DND-41 (cell line): ENCODE measurements around the gene SCAPER.

Experiments used
- ATAC-seq: fragments of 200-7000 bp; cut with Tn5 transposase; 3 replicates; pipeline ENCODE4 v1.9.1; 2021; ENCODE audit warnings: low read depth; ENCODE audit not compliant: insufficient read depth
- DNase-seq: peaks from one replicate; pipeline ENCODE4 v3.0.0-alpha.2; 2020
- H2AFZ ChIP-seq: 2 replicates; pipeline ENCODE4 v1.6.0; 2012; ENCODE audit warnings: low read depth, low read length
- H3K27ac ChIP-seq: 2 replicates; pipeline ENCODE4 v1.5.1; 2012; ENCODE audit warnings: low read length, inconsistent platforms
- H3K27me3 ChIP-seq: fragments of 200-600 bp; sonication (generic); 2 replicates; pipeline ENCODE4 v1.6.0; 2012; ENCODE audit warnings: low read length, mild to moderate bottlenecking, inconsistent platforms; ENCODE audit not compliant: insufficient read depth, poor library complexity
- H3K36me3 ChIP-seq: 2 replicates; pipeline ENCODE4 v1.5.1; 2012; ENCODE audit warnings: low read length, inconsistent platforms; ENCODE audit not compliant: insufficient read depth
- H3K4me1 ChIP-seq: 2 replicates; pipeline ENCODE4 v1.5.1; 2012; ENCODE audit warnings: mild to moderate bottlenecking, low read length; ENCODE audit not compliant: insufficient read depth
- H3K4me2 ChIP-seq: 2 replicates; pipeline ENCODE4 v1.6.0; 2012; ENCODE audit warnings: mild to moderate bottlenecking, moderate library complexity, low read length, inconsistent platforms; ENCODE audit not compliant: insufficient read depth
- H3K4me3 ChIP-seq, 2 experiments: fragments of 200-600 bp in 1 of 2; shearing (Covaris generic) in 1 of 2; 2 replicates each; pipeline ENCODE4 v1.5.1; 2012 to 2016; ENCODE audit warnings: inconsistent platforms in 2 of 2, low read length in 2 of 2, mild to moderate bottlenecking in 2 of 2, low read depth in 1 of 2, moderate library complexity in 1 of 2
- H3K79me2 ChIP-seq: 2 replicates; pipeline ENCODE4 v1.6.0; 2012; ENCODE audit warnings: low read length, inconsistent platforms; ENCODE audit not compliant: insufficient read depth
- H3K9ac ChIP-seq: 2 replicates; pipeline ENCODE4 v1.6.0; 2012; ENCODE audit warnings: low read depth, mild to moderate bottlenecking, inconsistent platforms, low read length, moderate library complexity
- H3K9me3 ChIP-seq: 2 replicates; pipeline ENCODE4 v1.5.1; 2012; ENCODE audit warnings: low read length, moderate library complexity, mild to moderate bottlenecking, inconsistent platforms; ENCODE audit not compliant: insufficient read depth, severe bottlenecking
- H4K20me1 ChIP-seq: 2 replicates; pipeline ENCODE4 v1.6.0; 2012; ENCODE audit warnings: low read length; ENCODE audit not compliant: insufficient read depth
- CTCF ChIP-seq: IDR thresholded peaks from 2 replicates; pipeline ENCODE4 v1.5.1; 2012; ENCODE audit warnings: borderline replicate concordance, low read length, moderate library complexity, mild to moderate bottlenecking; ENCODE audit not compliant: poor library complexity, severe bottlenecking; ENCODE audit errors: extremely low read depth
- EZH2 ChIP-seq: IDR thresholded peaks from 3 replicates; pipeline ENCODE4 v1.6.1; 2012; ENCODE audit warnings: borderline replicate concordance, low read depth, mild to moderate bottlenecking, moderate library complexity, low read length, inconsistent platforms; ENCODE audit not compliant: severe bottlenecking

The SCAPER gene

GRCh38 chr15:76382987-76383728 lies 522.0 kb downstream of the SCAPER start:
- H3K27me3 ChIP-seq = no peaks in the 10 kb centered on the region
- no peak overlapping the region for H2AFZ ChIP-seq
- DNase-seq = no peak
- H3K4me2 ChIP-seq = no peak overlapping the region
- no peaks in the 10 kb centered on the region for H4K20me1 ChIP-seq
- TF ChIP-seq CTCF (no peak), EZH2 (no peak)
- H3K36me3 ChIP-seq = 0 out of 2 replicates have a peak, but pooled peaks cover 4% of the 10 kb centered on the region
- H3K4me3 ChIP-seq = no peak overlapping the region
- ATAC-seq = no peak
- H3K27ac ChIP-seq = no peak overlapping the region
- H3K9ac ChIP-seq = no peak overlapping the region
- no peaks in the 10 kb centered on the region for H3K79me2 ChIP-seq
- H3K9me3 ChIP-seq = no peaks in the 10 kb centered on the region
- no peaks in the 10 kb centered on the region for H3K4me1 ChIP-seq

- Histone ChIP-seq H3K9me3 (no peaks in the 10 kb centered on the region), H3K4me2 (no peak overlapping the region), H4K20me1 (no peaks in the 10 kb centered on the region), H3K36me3 (0 out of 2 replicates have a peak, but pooled peaks cover 4% of the 10 kb centered on the region), H3K4me1 (no peaks in the 10 kb centered on the region), H3K9ac (no peak overlapping the region), H3K27me3 (no peaks in the 10 kb centered on the region), H3K79me2 (no peaks in the 10 kb centered on the region), H2AFZ (no peak overlapping the region), H3K4me3 (no peak overlapping the region), H3K27ac (no peak overlapping the region)
- no peak for DNase-seq
- ATAC-seq = no peak
- TF ChIP-seq CTCF (no peak), EZH2 (no peak)
Observed at GRCh38 chr15:76381366-76381765, 523.8 kb downstream of the SCAPER start.

- H3K9me3 ChIP-seq = no peaks in the 10 kb centered on the region
- no peak overlapping the region for H2AFZ ChIP-seq
- ATAC-seq = no peak
- TF ChIP-seq EZH2 (no peak), CTCF (no peak)
- no peak overlapping the region for H3K27ac ChIP-seq
- no peaks in the 10 kb centered on the region for H3K79me2 ChIP-seq
- H3K27me3 ChIP-seq = no peaks in the 10 kb centered on the region
- DNase-seq = no peak
- no peak overlapping the region for H3K9ac ChIP-seq
- no peak overlapping the region for H3K4me3 ChIP-seq
- H4K20me1 ChIP-seq = no peaks in the 10 kb centered on the region
- no peak overlapping the region for H3K4me2 ChIP-seq
- H3K36me3 ChIP-seq = 0 out of 2 replicates have a peak, but pooled peaks cover 4% of the 10 kb centered on the region
- H3K4me1 ChIP-seq = no peaks in the 10 kb centered on the region
Observed at GRCh38 chr15:76380249-76380648, 524.9 kb downstream of the SCAPER start.
